K562 (cell line): ENCODE measurements around the gene ABHD14A. TPM values are rescaled to one million over a fixed set of nuclear protein-coding genes. Genes with fewer than 3 reads are reported as not detected.

ENCODE experiments used
- ATAC-seq: fragments of 200-7000 bp; cut with Tn5 transposase; 3 replicates; pipeline ENCODE4 v1.9.1; 2020; ENCODE audit warnings: moderate library complexity
- BruUV-seq: library from RNA; stranded (reverse); fragments of 400-500 nt; replicated peaks from 2 replicates; lab custom pipeline; 2021; lab: Mats Ljungman, UMichigan
- CTCF ChIA-PET: fragments of 300-600 bp; formaldehyde crosslinking; extraction: SDS; loops from one replicate; lab custom pipeline; 2021; ENCODE audit warnings: low intra/inter-chr PET ratio; lab: Yijun Ruan, JAX
- POLR2A ChIA-PET: fragments of 300-600, 350-650 bp; sonication (Branson Sonifier 250); formaldehyde crosslinking; extraction: SDS; loops from one replicate; lab custom pipeline; 2021; ENCODE audit warnings: antibody characterized with exemption, inconsistent platforms; lab: Yijun Ruan, JAX
- DNase-seq, 4 experiments: peaks; one replicate each; pipeline versions ENCODE4 v3.0.0 to v3.0.0-alpha.2; 2011 to 2018; ENCODE audit warnings: low spot score in 3 of 4, mixed read lengths in 3 of 4; ENCODE audit errors: extremely low read depth in 1 of 4
- FAIRE-seq: peaks from 2 replicates; lab custom pipeline; 2011; peaks lifted over from hg19 to GRCh38; lab: Jason Lieb, UNC
- H2AFZ ChIP-seq: 2 replicates; pipeline ENCODE4 v1.6.0; 2011; ENCODE audit warnings: low read depth, low read length, control low read depth, inconsistent platforms
- H3K27ac ChIP-seq: fragments of 200-600 bp; 3 replicates; pipeline ENCODE4 v1.8.0; 2011; ENCODE audit warnings: low read depth, mild to moderate bottlenecking, control low read depth, inconsistent platforms, low read length, moderate library complexity, mixed read lengths; ENCODE audit errors: extremely low read depth
- H3K27me3 ChIP-seq, 2 experiments: fragments of 300-600 bp in 1 of 2; 2 replicates in 1 of 2; 3 replicates in 1 of 2; pipeline versions ENCODE4 v1.6.0 to v1.8.0; 2011; ENCODE audit warnings: inconsistent platforms in 2 of 2, low read length in 2 of 2, mild to moderate bottlenecking in 1 of 2, mixed read lengths in 1 of 2, moderate library complexity in 1 of 2; ENCODE audit not compliant: control insufficient read depth in 2 of 2, insufficient read depth in 2 of 2
- H3K36me3 ChIP-seq: fragments of 300-600 bp; 3 replicates; pipeline ENCODE4 v1.8.0; 2011; ENCODE audit warnings: mild to moderate bottlenecking, low read length, inconsistent platforms; ENCODE audit not compliant: control insufficient read depth, insufficient read depth
- H3K4me1 ChIP-seq, 2 experiments: fragments of 200-600 bp in 1 of 2; replicated peaks in 1 of 2; 2 replicates in 1 of 2; 3 replicates in 1 of 2; pipeline versions ENCODE4 v1.5.1 to v1.8.0; 2011; ENCODE audit warnings: inconsistent platforms in 2 of 2, low read length in 2 of 2, mild to moderate bottlenecking in 1 of 2, mixed read lengths in 1 of 2, moderate library complexity in 1 of 2; ENCODE audit not compliant: control insufficient read depth in 2 of 2, insufficient read depth in 2 of 2
- H3K4me2 ChIP-seq: 2 replicates; pipeline ENCODE4 v1.6.1; 2011; ENCODE audit warnings: low read length, control low read depth, inconsistent platforms, mixed read lengths; ENCODE audit not compliant: insufficient read depth
- H3K4me3 ChIP-seq: fragments of 200-600 bp; sonication (generic), shearing (Covaris generic); 2 replicates; pipeline ENCODE4 v1.5.1; 2016; ENCODE audit warnings: control low read depth, inconsistent platforms
- H3K79me2 ChIP-seq: fragments of 200-600 bp; 3 replicates; pipeline ENCODE4 v1.8.0; 2011; ENCODE audit warnings: low read length, inconsistent platforms; ENCODE audit not compliant: control insufficient read depth, insufficient read depth
- H3K9ac ChIP-seq, 2 experiments: 2 replicates each; pipeline versions ENCODE4 v1.6.0 to v1.6.1; 2011; ENCODE audit warnings: low read depth in 2 of 2, low read length in 2 of 2, control low read depth in 1 of 2, inconsistent platforms in 1 of 2, mild to moderate bottlenecking in 1 of 2, mixed read lengths in 1 of 2; ENCODE audit not compliant: insufficient read depth in 1 of 2
- H3K9me1 ChIP-seq: one replicate; pipeline ENCODE4 v1.6.0; 2011; ENCODE audit warnings: inconsistent platforms, mild to moderate bottlenecking, low read length, moderate library complexity; ENCODE audit not compliant: control insufficient read depth, insufficient read depth
- H3K9me3 ChIP-seq: replicated peaks from 2 replicates; pipeline ENCODE4 v1.5.1; 2011; ENCODE audit warnings: low read depth, low read length, inconsistent platforms; ENCODE audit not compliant: control insufficient read depth, insufficient read depth
- H4K20me1 ChIP-seq: replicated peaks from 2 replicates; pipeline ENCODE4 v1.6.1; 2011; ENCODE audit warnings: low read length, inconsistent platforms, mixed read lengths; ENCODE audit not compliant: control insufficient read depth, insufficient read depth
- BRCA1 ChIP-seq, 2 experiments: fragments of 450-650 bp in 1 of 2; sonication (generic) in 1 of 2; formaldehyde crosslinking in 1 of 2; IDR thresholded peaks; 2 replicates each; pipeline versions ENCODE4 v1.5.0 to v1.6.1; 2017 to 2020; ENCODE audit warnings: mild to moderate bottlenecking in 1 of 2, missing genetic modification reagents in 1 of 2
- WGBS: fragments of 100-300 bp; shearing (Covaris generic); methylation state at CpG from one replicate; pipeline ENCODE4 v1.1.6; 2016; ENCODE audit warnings: low coverage, mixed read lengths; ENCODE audit not compliant: insufficient coverage; ENCODE audit errors: missing lambda C conversion rate; 5-methylcytosine and 5-hydroxymethylcytosine counted together
- in situ Hi-C: fragments of 300-500 bp; cut with MboI; formaldehyde crosslinking; loops from 4 replicates; pipeline ENCODE4 v1.15.0; 2018; ENCODE audit warnings: inconsistent platforms, mixed read lengths
- intact Hi-C: fragments of 100-400 bp; cut with micrococcal nuclease; formaldehyde crosslinking; loops from 2 replicates; pipeline ENCODE4 v1.14.2; 2022
- polyA plus RNA-seq, 8 experiments: library from polyadenylated mRNA; depleted of rRNA in 4 of 8; stranded (reverse) in 5 of 8; unstranded in 3 of 8; fragments of >200 nt; fragmentation: Nextera tagmentation in 2 of 8; fragmentation: Illumina TruSeq in 1 of 8; extraction: Ambion mirVana in 2 of 8; extraction: Trizol in 1 of 8; gene quantifications; 2 replicates each; pipeline versions ENCODE4 v1.2.1 to v1.2.3, GENCODE V29; 2011 to 2014; ENCODE audit warnings: inconsistent platforms in 1 of 8, missing spikeins in 1 of 8
- total RNA-seq, 7 experiments: library from RNA; depleted of rRNA in 6 of 7; stranded (reverse); fragments of >200 nt in 6 of 7; fragmentation: Illumina TruSeq in 2 of 7; extraction: Trizol in 2 of 7; gene quantifications; 2 replicates each; pipeline versions ENCODE4 v1.2.1 to v1.2.3, GENCODE V29; 2011 to 2021; ENCODE audit warnings: low replicate concordance in 1 of 7
- TF ChIP-seq, protein P1 (sequence below), 3 experiments: fragments of 200-800 bp in 1 of 3; sonication (Bioruptor generic) in 1 of 3; sonication (generic) in 1 of 3; formaldehyde crosslinking in 1 of 3; IDR thresholded peaks; 2 replicates each; pipeline versions ENCODE4 v1.6.1 to v1.8.0; 2016 to 2022; ENCODE audit warnings: mild to moderate bottlenecking in 2 of 3, missing compliant biosample characterization in 2 of 3, missing genetic modification characterization in 2 of 3, missing genetic modification reagents in 1 of 3

ABHD14A gene
- total and polyA plus RNA-seq, 9 of the 15 experiments (the other 6 are each of a cell fraction or from before 2014, with no cell fraction given) = 0.90 to 10.5 (median 8.3) TPM

DNA sequence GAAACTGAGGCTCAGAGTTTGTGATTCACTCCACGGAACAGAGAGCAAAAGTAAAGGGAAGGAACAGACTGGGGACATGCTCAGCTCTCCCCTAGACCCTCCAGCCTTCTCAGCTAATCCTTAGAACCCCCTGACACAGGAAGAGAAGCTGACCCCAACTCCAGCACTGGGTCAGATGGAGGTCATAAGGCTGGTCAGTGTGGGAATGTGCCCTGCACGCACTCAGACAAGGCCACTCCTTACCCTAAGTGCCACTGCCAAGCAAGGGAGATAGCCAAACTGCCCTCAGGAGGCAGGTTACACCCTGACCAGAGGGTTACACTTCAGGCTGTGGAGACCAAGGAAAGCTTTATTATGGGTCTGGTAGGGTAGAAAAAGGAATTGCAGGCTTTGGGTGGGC, 19.7 kb downstream of the ABHD14A start:
- BruUV-seq = no TSS peak
- POLR2A ChIA-PET = interaction anchor here (0.7 to 6.0 kb wide), 5 partner anchors 8 to 62 kb away, joined by 3 to 105 read pairs (median 10); partner anchors contain the start of genes ABHD14B and ACY1
- H3K27ac ChIP-seq = peak overlapping the region; percentile 80
- peak overlapping the region; percentile 96 for H3K4me2 ChIP-seq
- no peak overlapping the region for H2AFZ ChIP-seq
- in situ Hi-C loops (no loop called here), intact Hi-C loops (no loop called here)
- 0 out of 2 replicates have a peak, but pooled peaks cover 3% of the 10 kb centered on the region for H3K9me3 ChIP-seq
- FAIRE-seq = no peak
- H3K4me3 ChIP-seq = peak overlapping the region; percentile 67
- WGBS = no CpG with 5 or more reads among the region's 2 CpGs
- peaks cover 27 to 43% of the 10 kb centered on the region in 2 experiments for H3K4me1 ChIP-seq
- peaks cover 6% of the 10 kb centered on the region; the same call in 1 of the 2 replicates for H4K20me1 ChIP-seq
- ATAC-seq = no peak
- peaks cover 37% of the 10 kb centered on the region for H3K79me2 ChIP-seq
- H3K36me3 ChIP-seq = peaks cover 34% of the 10 kb centered on the region
- peak in 1 of 4 experiments; percentile 18 for DNase-seq
- CTCF ChIA-PET = no interaction called here
- no peak for TF ChIP-seq BRCA1 (IDR thresholded peaks at IDR 0.05)
- TF ChIP-seq BRCA1 (CRISPR knock-in tag; IDR thresholded peaks at IDR 0.05) = no peak
- TF ChIP-seq, protein P1, sequence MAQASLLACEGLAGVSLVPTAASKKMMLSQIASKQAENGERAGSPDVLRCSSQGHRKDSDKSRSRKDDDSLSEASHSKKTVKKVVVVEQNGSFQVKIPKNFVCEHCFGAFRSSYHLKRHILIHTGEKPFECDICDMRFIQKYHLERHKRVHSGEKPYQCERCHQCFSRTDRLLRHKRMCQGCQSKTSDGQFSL (CRISPR knock-in tag; IDR thresholded peaks at IDR 0.05) = 0 out of 2 replicates have a peak, but pooled peaks have one; percentile 35
- TF ChIP-seq, protein P1 (tag; IDR thresholded peaks at IDR 0.05) = no peak
- H3K9ac ChIP-seq = peak overlapping the region; percentile 96 to 99
- H3K27me3 ChIP-seq = no peaks in the 10 kb centered on the region
- H3K9me1 ChIP-seq = no peaks in the 10 kb centered on the region
